GM12878 (cell line): ENCODE results near the gene PLBD1. TPM values are rescaled to one million over a fixed set of nuclear protein-coding genes. Genes with fewer than 3 reads are reported as not detected.

Source experiments
- ATAC-seq: fragments of 200-7000 bp; cut with Tn5 transposase; 3 replicates; pipeline ENCODE4 v1.9.1; 2020; ENCODE audit warnings: mild to moderate bottlenecking, moderate library complexity
- BruUV-seq: library from RNA; stranded (reverse); fragments of 400-500 nt; replicated peaks from 2 replicates; lab custom pipeline; 2021; lab: Mats Ljungman, UMichigan
- CTCF ChIA-PET: fragments of 300-600 bp; sonication (Branson Sonifier 250); formaldehyde crosslinking; extraction: SDS; loops from one replicate; lab custom pipeline; 2021; ENCODE audit warnings: inconsistent platforms; lab: Yijun Ruan, JAX
- POLR2A ChIA-PET: fragments of 350-600 bp; formaldehyde crosslinking; extraction: SDS; loops from one replicate; lab custom pipeline; 2021; ENCODE audit warnings: inconsistent platforms; lab: Charles Lee
- RAD21 ChIA-PET: fragments of 300-600 bp; sonication (Branson Sonifier 250); formaldehyde crosslinking; loops from one replicate; lab custom pipeline; 2023; ENCODE audit warnings: antibody characterized with exemption; ENCODE audit not compliant: unreplicated experiment; lab: Charles Lee
- SMC1A ChIA-PET: fragments of 300-600 bp; sonication (Branson Sonifier 250); formaldehyde crosslinking; loops from one replicate; lab custom pipeline; 2023; ENCODE audit not compliant: unreplicated experiment, uncharacterized antibody; lab: Charles Lee
- DNase-seq: peaks from one replicate; pipeline ENCODE4 v3.0.0-alpha.2; 2011; ENCODE audit warnings: low read depth, low spot score
- FAIRE-seq: peaks from 3 replicates; lab custom pipeline; 2011; peaks lifted over from hg19 to GRCh38; lab: Jason Lieb, UNC
- H2AFZ ChIP-seq: 2 replicates; pipeline ENCODE4 v1.6.0; 2011; ENCODE audit warnings: low read depth, low read length, control low read depth; ENCODE audit not compliant: control insufficient read depth
- H3K27ac ChIP-seq: 2 replicates; pipeline ENCODE4 v1.5.1; 2011; ENCODE audit warnings: control low read depth; ENCODE audit not compliant: control insufficient read depth, insufficient read depth
- H3K27me3 ChIP-seq, 2 experiments: replicated peaks in 1 of 2; 2 replicates each; pipeline versions ENCODE4 v1.6.0 to v1.6.1; 2011; ENCODE audit warnings: low read length in 1 of 2; ENCODE audit not compliant: control insufficient read depth in 2 of 2, insufficient read depth in 2 of 2
- H3K36me3 ChIP-seq, 2 experiments: 2 replicates each; pipeline ENCODE4 v1.5.1; 2011; ENCODE audit warnings: low read length in 1 of 2; ENCODE audit not compliant: control insufficient read depth in 2 of 2, insufficient read depth in 2 of 2
- H3K4me1 ChIP-seq: 2 replicates; pipeline ENCODE4 v1.6.1; 2011; ENCODE audit warnings: mild to moderate bottlenecking, low read length, moderate library complexity, mixed read lengths; ENCODE audit not compliant: control insufficient read depth, insufficient read depth
- H3K4me2 ChIP-seq: 2 replicates; pipeline ENCODE4 v1.6.0; 2011; ENCODE audit warnings: control low read depth; ENCODE audit not compliant: control insufficient read depth, insufficient read depth
- H3K4me3 ChIP-seq: fragments of 200-600 bp; sonication (generic); 2 replicates; pipeline ENCODE4 v1.5.1; 2016
- H3K79me2 ChIP-seq: 2 replicates; pipeline ENCODE4 v1.6.0; 2011; ENCODE audit warnings: low read length; ENCODE audit not compliant: control insufficient read depth, insufficient read depth
- H3K9ac ChIP-seq: 2 replicates; pipeline ENCODE4 v1.8.0; 2011; ENCODE audit warnings: low read length, control low read depth, mixed read lengths; ENCODE audit not compliant: control insufficient read depth, insufficient read depth
- H3K9me3 ChIP-seq: replicated peaks from 3 replicates; pipeline ENCODE4 v1.5.1; 2011; ENCODE audit warnings: mild to moderate bottlenecking, low read length; ENCODE audit not compliant: control insufficient read depth, insufficient read depth
- H4K20me1 ChIP-seq: 2 replicates; pipeline ENCODE4 v1.6.0; 2011; ENCODE audit not compliant: control insufficient read depth, insufficient read depth
- E2F8 ChIP-seq: fragments of 450-650 bp; IDR thresholded peaks from 2 replicates; pipeline ENCODE4 v1.6.1; 2018; ENCODE audit warnings: mild to moderate bottlenecking, low read depth, moderate library complexity; ENCODE audit not compliant: partially characterized antibody
- ESRRA ChIP-seq: IDR thresholded peaks from 2 replicates; pipeline ENCODE4 v1.6.1; 2012; ENCODE audit warnings: mild to moderate bottlenecking, low read length, improper control_type of control experiment
- HDAC2 ChIP-seq: fragments of 200-600 bp; sonication (generic); IDR thresholded peaks from 2 replicates; pipeline ENCODE4 v1.6.1; 2017
- NR2F1 ChIP-seq: fragments of 450-650 bp; conservative IDR thresholded peaks from 2 replicates; pipeline ENCODE4 v1.6.1; 2017; ENCODE audit warnings: mild to moderate bottlenecking
- PAX8 ChIP-seq: fragments of 450-650 bp; IDR thresholded peaks from 2 replicates; pipeline ENCODE4 v1.6.1; 2017; ENCODE audit warnings: mild to moderate bottlenecking, moderate library complexity
- ZNF592 ChIP-seq: fragments of 450-650 bp; IDR thresholded peaks from 2 replicates; pipeline ENCODE4 v1.6.1; 2017; ENCODE audit warnings: mild to moderate bottlenecking, moderate library complexity
- WGBS: methylation state at CpG from one replicate; pipeline ENCODE4 v1.1.6; 2016; ENCODE audit warnings: low lambda C conversion rate; ENCODE audit not compliant: insufficient replicate concordance, insufficient coverage; ENCODE audit errors: missing lambda C conversion rate; 5-methylcytosine and 5-hydroxymethylcytosine counted together
- in situ Hi-C: fragments of 300-500 bp; cut with MboI; formaldehyde crosslinking; loops from 9 replicates; pipeline ENCODE4 v1.14.3; 2018; ENCODE audit warnings: mixed read lengths
- intact Hi-C: fragments of 100-400 bp; cut with micrococcal nuclease; formaldehyde crosslinking; loops from one replicate; pipeline ENCODE4 v1.14.2; 2022; ENCODE audit not compliant: unreplicated experiment
- polyA plus RNA-seq, 11 experiments: library from polyadenylated mRNA; depleted of rRNA in 4 of 11; unstranded in 6 of 11; stranded (reverse) in 5 of 11; fragments of >200 nt; fragmentation: Nextera tagmentation in 4 of 11; fragmentation: Illumina TruSeq in 1 of 11; extraction: Ambion mirVana in 4 of 11; extraction: Trizol in 1 of 11; gene quantifications; 1 replicate in 1 of 11; 2 replicates in 10 of 11; pipeline versions ENCODE4 v1.2.1 to v1.2.3, GENCODE V29; 2011 to 2016; ENCODE audit warnings: inconsistent platforms in 2 of 11, missing spikeins in 2 of 11, low read depth in 1 of 11
- total RNA-seq, 4 experiments: library from RNA; depleted of rRNA in 3 of 4; stranded (reverse); fragments of >200 nt in 3 of 4; fragmentation: Illumina TruSeq in 1 of 4; extraction: Trizol in 1 of 4; gene quantifications; 2 replicates each; pipeline versions ENCODE4 v1.2.1 to v1.2.3, GENCODE V29; 2013 to 2021

Gene PLBD1
- total and polyA plus RNA-seq, 10 of the 15 experiments (the other 5 are each of a cell fraction or from before 2014, with no cell fraction given): 0.19 to 0.54 (median 0.27) TPM; not detected in 1

- no peaks in the 10 kb centered on the region for H3K79me2 ChIP-seq
- no peak overlapping the region for H3K4me3 ChIP-seq
- no peak for DNase-seq
- H3K27me3 ChIP-seq: no peaks in the 10 kb centered on the region
- no peak overlapping the region for H2AFZ ChIP-seq
- H3K4me2 ChIP-seq: no peak overlapping the region
- in situ Hi-C loops: no loop called here
- SMC1A ChIA-PET: interaction anchor here (1.1 to 1.2 kb wide), 2 partner anchors 54 to 420 kb away, joined by 4 read pairs; no protein-coding TSS in a partner anchor
- POLR2A ChIA-PET: no interaction called here
- TF ChIP-seq ZNF592 (no peak), NR2F1 (no peak), ESRRA (no peak), PAX8 (no peak), HDAC2 (no peak), E2F8 (no peak)
- no peak overlapping the region for H3K9ac ChIP-seq
- no peak for ATAC-seq
- H3K9me3 ChIP-seq: no peaks in the 10 kb centered on the region
- no peaks in the 10 kb centered on the region for H4K20me1 ChIP-seq
- H3K27ac ChIP-seq: no peak overlapping the region
- RAD21 ChIA-PET: no interaction called here
- CTCF ChIA-PET: interaction anchor here (4.9 kb wide), 1 partner anchor 52 kb away, joined by 28 read pairs; no protein-coding TSS in a partner anchor
- no TSS peak for BruUV-seq
- intact Hi-C loops: loop anchor here (5.0 kb wide), 1 partner anchor 37 kb away; no protein-coding TSS in a partner anchor
- no CpG with 5 or more reads among the region's 1 CpG for WGBS
- no peaks in the 10 kb centered on the region for H3K36me3 ChIP-seq
- H3K4me1 ChIP-seq: peaks cover 2% of the 10 kb centered on the region; the same call in 1 of the 2 replicates
- FAIRE-seq: no peak
Measured at GRCh38 chr12:14575585-14575984, 7.9 kb upstream of the PLBD1 start.
